GM21786 (cell line): Measurements from ENCODE around the gene MDH1.
A peak's percentile ranks its signal among the peaks of the same experiment; 100 is the strongest.
"Not testable (repeated sequence)": the region's sequence is repeated elsewhere in the genome, so short reads cannot be mapped to it uniquely, and the experiment has no call there.

Source experiments
- ATAC-seq: cut with Tn5 transposase; IDR thresholded peaks from one replicate; pipeline ENCODE4 v1.9.1; 2021; ENCODE audit not compliant: unreplicated experiment

MDH1 gene

DNA sequence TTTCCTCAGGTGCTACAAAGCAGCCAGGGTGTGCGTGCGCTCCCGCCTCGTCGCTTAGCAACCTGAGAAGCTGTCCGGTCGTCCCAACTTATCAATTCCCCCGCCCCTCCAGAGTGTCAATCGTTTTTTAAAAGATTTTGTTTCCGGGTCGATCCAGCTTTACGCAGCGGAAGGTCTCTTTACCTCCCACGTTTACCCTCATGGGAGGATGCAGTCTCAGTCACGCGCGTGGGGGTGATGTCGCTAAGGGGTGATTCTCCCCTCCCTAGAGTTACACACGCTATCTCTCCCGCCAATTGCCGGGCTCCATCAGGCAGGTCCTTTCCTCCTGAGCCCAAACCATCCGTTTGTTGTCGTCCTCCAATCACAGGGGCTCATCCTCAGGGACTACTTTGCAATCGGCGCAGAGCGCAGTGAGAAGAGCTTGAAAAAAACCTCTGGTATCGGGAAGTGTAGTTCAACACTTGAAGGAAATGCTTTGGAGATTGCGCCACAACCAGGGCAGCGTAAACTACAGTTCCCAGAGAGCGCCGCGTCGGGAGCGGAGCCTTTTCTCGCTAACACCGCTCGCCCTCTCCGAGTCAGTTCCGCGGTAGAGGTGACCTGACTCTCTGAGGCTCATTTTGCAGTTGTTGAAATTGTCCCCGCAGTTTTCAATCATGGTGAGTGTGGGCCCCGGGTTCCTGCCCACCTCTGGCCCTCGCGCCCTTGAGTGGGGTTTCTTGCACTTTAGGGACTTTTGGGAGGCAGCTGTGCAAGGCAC, at the start of gene MDH1, which contains the start of gene WDPCP:
MDH1 (plus strand) TSS at position 579 of the 763 bp plus-strand sequence; CDS start at position 660, 81 bp downstream.
WDPCP (minus strand) TSS at position 93 of the 763 bp plus-strand sequence. CDS start 206 bp downstream, outside the sequence.
- ATAC-seq = peak; percentile 78

DNA sequence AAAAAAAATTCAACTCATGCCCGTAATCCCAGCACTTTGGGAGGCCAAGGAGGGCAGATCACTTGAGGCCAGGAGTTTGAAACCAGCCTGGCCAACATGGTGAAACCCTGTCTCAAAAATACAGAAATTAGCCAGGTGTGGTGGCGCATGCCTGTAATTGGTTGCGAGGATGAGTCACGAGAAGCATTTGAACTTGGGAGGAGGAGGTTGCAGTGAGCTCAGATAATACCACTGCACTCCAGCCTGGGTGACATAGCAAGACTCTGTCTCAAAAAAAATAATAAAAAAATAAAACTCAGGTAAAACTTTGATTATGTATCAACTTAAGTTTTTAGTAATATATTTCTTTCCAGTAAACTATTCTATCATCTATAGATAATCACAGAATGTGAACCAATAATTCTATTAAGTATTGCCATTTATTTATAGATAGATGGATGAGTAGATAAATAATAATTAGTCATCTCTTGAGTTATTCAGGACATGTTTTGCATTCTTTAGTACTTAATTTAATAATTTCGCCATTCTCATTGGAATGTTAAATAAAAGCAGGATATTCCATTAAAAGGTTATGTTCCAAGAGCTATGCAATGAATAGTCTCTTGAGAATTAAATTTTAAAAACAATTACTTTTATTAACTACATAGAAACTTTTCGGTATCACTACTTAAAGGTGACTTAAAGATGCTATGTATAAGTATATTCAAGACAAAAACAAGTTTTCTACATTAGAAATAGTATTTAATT, 49.2 kb upstream of the MDH1 start:
- ATAC-seq = no peak

DNA sequence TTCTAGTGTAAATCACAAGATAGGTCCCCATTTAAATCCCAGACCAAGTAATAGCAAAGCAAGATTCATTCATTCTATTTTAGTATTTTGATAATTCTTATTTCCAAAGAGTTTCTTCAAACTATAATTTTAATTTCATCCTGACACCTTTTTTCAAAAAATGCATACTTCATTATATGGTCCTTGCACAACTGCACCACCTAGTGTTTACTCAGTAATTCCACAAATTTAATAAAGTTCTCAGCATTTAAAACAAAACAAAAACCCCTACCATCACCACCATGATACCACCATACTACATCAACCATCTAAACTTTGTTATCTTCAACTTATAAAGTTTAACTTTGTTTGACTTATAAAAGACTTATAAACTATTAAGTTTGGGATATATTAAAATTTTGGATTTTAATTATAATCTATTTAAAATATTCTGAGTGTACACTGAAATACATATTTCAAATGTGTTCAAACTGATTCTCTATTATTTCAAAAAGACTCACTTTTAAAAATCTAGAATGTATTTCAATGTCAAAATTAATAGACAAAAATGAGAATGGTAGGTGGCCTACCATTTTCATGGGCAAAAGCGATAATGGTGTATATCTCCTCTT, 44.6 kb upstream of the MDH1 start:
- no peak for ATAC-seq

DNA sequence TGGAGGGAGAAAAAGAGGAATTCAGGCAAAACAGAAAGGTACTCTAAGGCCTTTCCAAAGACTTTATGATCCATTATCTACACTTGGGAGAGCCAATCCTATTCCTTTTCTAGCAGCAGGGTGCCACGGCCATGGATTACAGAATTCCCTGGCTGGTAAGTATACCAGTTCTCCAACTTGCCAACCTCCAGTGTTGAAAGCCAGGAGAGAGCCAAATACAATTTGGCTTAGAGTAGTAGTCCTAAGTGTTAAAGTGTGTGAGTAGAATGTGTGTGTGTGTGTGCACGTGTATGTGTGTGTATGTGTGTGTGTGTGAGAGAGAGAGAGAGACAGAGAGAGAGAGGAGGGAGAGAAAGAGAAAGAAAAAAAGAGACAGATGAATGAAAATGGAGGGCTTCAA, 43.7 kb upstream of the MDH1 start:
- ATAC-seq = no peak

DNA sequence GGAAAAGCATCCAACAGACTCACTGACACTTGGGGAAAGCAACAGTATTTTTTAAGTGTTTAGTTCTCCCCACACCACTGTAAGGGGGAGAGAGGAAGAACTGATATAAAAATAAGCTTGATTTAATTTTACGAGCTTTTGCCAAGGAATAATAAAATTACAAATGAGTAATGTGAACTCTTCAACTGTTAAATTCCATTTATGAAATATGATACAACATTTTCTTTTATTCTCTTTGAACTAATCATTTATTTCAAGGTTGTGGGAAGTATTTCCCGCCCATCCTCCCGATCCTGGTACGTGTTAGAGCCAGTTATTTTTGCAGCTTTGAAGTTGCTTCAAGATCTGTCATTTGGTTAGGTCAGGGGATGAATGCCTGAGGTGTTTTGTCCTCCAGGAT, 35.7 kb upstream of the MDH1 start:
- no peak for ATAC-seq

DNA sequence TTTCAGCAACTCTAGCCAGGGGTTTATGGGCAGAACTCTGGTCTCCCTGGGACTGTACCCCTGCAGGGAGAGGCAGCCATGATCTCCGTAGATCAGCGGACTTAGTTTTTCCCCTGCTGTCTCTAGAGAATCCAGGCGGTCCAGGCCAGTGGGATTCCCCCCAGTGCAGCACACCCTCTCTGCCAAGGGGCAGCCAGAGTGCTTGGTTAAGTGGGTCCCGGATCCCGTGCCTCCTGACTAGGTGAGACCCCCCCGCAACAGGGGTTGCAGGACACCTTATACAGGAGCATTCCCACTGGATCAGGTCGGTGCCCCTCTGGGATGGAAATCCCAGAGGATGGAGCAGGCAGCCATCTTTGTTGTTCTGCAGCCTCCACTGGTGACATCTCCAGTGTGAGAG, 33.5 kb upstream of the MDH1 start:
- no peak for ATAC-seq

DNA sequence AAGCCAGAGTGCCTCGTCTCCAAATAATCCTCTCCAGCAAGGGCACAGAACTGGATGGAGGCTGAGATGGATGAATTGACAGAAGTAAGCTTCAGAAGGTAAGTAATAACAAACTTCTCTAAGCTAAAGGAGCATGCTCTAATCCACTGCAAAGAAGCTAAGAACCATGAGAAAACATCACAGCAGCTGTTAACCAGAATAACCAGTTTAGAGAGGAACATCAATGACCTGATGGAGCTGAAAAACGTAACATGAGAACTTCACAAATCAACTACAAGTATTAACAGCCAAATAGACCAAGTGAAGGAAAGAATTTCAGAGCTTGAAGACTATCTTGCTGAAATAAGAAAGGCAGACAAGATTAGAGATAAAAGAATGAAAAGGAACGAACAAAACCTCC, 32.8 kb upstream of the MDH1 start:
- ATAC-seq = no peak

DNA sequence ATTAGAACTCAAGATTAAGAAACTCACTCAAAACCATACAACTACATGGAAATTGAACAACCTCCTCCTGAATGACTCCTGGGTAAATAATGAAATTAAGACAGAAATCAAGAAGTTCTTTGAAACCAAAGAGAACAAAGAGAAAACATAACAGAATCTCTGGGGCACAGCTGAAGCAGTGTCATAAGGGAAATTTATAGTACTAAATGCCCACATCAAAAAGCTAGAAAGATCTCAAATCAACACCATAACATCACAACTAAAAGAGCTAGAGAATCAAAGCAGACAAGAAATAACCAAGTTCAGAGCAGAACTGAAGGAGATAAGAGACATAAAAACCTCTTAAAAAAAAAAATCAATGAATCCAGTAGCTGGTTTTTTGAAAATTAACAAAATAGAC, 30.9 kb upstream of the MDH1 start:
- not testable (repeated sequence) for ATAC-seq

DNA sequence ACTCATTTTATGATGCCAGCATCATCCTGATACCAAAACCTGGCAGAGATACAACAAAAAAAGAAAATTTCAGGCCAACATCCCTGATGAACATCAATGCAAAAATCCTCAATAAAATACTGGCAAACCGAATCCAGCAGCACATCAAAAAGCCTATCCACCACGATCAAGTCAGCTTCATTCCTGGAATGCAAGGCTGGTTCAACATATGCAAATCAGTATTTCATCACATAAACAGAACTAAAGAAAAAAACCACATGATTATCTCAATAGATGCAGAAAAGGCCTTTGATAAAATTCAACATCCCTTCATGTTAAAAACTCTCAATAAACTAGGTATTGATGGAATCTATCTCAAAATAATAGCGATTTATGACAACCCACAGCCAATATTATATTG, 29.8 kb upstream of the MDH1 start:
- ATAC-seq = not testable (repeated sequence)

DNA sequence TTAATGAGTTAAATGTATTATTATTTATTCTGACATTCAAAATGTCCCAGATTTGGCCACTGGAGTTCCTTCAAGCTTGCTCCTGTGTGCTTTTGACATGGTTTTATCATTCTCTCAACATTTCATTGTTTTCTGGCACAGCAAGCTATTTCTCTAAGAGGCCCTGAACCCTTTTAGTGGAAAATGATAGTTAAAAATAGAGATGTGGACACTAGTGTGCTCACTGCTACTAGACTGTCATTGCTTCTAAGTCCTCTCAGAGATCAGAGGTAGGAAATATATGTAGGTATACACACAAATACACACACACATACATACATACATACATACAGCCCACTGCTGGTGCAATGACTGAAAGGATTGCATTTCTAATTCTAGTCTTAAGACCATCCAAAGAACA, 26.0 kb upstream of the MDH1 start:
- ATAC-seq = no peak

DNA sequence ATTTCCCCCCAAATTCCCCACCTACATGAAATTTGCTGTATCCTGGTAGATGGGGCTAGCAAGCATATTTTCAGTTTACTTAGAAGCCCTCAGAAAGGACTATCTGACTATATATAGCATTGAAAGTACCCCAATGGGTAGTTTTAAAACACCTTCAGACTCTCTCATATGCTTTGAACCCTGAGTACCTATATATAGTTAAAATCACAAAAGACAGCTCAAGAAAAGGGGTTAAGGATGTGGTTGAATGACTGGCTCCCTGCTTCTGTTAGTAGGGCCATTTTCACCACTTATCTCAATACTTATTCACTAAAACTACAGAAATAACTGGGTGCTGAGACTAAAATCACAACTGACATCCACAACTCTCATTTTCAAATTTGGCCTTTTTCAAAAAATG, 19.0 kb upstream of the MDH1 start:
- ATAC-seq = no peak

DNA sequence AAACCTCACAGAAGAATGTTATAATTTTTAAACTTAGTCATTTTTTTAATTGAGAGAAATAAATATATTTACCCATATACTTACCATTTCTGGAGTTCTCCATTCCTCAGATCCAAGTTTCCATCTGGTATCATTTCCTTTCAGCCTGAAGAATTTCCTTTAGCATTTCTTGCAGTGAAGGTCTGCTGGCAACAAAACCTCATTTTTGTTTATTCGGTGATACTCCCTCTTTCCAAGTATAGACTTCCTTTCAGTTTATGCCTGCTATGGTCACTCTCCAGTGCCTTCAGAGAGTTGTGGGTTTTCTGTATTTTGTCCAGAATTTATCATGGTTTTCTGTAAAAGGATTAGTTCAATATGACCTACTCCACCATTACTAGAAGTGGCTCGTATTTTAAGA, 17.5 kb upstream of the MDH1 start:
- ATAC-seq = no peak

DNA sequence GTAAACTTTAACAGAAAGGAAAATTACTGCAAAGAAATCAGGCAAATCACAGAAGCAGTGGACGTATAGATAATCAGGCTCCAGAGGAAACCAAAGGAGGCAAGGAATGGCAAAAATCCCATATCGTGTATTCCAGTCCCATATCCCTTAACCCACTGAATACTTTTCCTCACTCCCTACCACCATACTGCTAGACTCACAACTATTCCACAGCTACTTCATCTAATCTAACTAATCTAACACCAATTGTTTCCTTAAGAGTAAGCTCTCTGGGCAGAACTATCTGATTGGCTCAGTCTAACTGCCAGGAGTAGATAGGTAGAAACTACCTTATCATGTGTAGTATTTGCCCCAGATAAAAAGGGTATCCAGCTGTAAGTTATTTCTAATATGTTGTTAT, 16.8 kb upstream of the MDH1 start:
- no peak for ATAC-seq

DNA sequence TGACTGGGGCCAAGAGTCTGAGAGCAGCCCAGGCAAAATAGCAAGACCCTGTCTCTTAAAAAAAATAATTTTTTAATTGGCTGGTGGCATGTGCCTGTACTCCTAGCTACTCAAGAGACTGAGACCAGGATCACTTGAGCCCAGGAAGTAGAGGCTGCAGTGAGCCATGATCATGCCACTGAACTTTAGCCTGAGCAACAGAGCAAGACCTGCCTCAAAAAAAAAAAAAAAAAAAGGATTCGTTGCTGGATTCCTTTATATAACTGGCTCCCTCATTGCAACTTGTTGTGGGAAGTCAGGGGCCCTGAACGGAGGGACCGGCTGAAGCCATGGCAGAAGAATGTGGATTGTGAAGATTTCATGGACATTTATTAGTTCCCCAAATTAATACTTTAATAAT, 15.7 kb upstream of the MDH1 start:
- not testable (repeated sequence) for ATAC-seq

DNA sequence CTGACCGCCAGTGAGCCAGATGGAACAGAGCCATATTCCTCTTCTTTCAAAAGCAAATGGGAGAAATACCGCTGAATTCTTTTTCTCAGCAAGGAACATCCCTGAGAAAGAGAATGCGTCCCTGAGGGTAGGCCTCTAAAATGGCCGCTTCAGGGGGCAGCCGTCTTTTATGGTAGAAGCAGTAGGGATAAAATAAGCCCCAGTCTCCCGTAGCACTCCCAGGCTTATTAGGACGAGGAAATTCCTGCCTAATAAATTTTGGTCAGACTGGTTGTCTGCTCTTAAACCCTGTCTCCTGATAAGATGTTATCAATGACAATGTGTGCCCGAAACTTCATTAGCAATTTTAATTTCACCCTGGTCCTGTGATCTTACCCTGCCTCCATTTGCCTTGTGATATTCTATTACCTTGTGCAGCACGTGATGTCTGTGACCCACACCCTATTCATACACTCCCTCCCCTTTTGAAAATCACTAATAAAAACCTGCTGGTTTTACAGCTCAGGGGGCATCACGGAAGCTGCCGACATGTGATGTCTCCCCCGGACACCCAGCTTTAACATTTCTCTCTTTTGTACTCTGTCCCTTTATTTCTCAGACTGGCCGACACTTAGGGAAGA, 14.9 kb upstream of the MDH1 start:
- not testable (repeated sequence) for ATAC-seq

DNA sequence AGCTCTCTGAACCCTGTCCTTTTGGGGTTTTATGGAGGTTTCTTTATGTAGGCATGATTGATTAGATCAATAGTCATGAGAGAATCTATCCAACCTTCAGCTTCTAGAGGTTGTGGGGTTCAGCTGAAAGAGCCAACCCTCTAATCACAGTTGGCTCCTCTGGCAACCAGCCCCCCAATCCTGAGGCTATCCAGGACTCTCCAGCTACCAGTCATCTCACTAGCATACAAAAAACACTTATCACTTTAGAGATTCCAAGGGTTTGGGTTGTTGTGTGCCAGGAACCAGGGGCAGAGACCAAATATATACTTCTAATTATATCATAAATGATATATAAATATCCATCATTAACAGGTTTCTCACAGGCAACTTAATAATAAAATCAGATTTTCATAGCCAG, 12.2 kb upstream of the MDH1 start:
- no peak for ATAC-seq

DNA sequence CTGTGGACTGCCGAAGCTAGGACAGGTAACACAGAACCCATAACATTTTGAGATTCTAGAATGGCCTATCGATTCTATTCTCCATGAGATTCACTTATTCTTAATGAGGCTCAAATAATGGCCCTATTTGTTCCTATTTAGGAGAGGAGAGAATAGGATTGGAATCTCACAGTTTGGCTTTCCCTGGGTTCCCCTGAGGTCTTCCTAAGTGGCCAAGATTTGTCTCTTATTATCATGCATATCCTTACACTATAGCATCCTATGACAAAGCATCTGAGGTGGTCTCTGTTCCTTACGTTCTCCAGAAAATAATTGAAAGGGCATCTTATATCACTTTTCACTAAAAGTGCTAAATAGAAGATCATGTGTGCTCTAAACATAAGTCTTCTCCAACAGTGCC, 10.0 kb upstream of the MDH1 start:
- no peak for ATAC-seq

DNA sequence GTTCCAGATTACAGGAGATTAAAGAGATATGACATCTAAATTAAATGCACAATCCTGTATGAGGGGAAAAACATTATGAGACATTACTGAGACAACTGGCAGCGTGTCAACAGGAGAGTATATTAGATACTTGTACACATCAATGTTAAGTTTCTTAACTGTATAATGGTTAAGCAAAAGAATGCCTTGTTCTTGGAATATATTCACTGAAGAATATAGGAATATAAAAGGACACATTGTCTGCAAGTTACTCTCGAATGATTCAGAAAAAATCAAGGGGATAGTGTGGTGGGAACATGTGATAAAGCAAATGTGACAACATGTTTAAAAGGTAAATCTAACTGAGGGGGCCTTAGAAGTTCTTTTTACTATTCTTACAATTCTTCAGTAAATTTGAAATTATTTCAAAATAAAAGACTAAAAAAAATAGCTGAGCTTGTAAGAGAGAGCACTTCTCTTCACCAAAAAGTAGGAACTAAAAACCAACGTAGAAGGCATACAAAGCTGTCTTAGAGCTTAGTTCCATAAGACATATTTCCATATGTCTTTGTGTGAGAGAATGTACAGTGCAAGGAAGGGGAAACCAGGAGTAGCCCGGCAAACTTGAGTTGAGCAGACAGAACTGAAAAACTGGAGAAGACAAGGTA, 8.0 kb upstream of the MDH1 start:
- ATAC-seq = no peak

DNA sequence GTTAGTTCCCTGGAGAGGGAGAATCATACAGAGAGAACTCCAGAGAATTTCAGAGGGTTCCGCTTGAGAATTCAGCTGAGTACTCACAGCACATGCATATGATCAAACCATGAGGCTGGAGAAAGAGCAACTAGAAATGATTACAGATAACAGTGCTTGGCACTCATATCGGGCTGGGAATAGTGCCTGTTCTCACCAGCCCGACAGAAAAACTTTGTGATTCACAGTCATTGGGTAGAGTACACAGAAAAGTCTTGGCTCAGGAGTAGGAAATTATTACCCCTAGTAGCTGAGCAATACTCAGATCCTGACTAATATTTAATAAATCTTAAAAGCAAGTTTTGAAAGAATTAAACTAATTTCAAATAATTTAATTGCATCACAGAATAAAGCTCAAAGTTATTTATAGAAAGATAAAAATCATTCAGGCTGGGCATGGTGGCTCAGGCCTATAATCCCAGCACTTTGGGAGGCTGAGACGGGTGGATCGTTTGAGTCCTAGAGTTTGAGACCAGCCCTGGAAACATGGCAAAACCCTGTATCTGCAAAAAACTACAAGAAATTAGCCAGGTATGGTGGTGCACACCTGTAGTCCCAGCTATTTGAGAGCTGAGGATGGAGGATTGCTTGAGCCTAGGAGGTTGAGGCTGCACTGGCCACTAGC, 7.3 kb upstream of the MDH1 start:
- ATAC-seq = no peak

DNA sequence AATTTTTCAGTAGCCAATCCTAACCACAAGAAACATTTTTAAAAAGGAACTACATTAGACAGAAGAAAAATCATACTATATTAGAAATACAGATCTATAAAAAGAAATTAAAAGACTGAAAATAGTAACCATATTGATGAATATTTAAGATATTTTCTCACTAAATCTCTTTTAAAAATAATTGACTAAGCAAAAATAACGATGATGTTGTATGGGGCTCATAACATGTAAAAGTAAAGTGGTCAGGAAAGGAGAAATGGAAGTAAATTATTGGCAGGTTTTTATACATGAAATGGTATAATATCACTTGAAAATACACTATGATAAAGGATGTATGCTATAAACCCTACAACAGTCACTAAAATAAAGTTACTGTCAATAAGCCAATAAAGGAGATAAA, 5.9 kb upstream of the MDH1 start:
- ATAC-seq = no peak
